ENCODE results near the gene KDM3B.

KDM3B gene

GRCh38 chr5:138453590-138453989, 101.1 kb downstream of the KDM3B start:
- DNase-seq: no peak

DNA sequence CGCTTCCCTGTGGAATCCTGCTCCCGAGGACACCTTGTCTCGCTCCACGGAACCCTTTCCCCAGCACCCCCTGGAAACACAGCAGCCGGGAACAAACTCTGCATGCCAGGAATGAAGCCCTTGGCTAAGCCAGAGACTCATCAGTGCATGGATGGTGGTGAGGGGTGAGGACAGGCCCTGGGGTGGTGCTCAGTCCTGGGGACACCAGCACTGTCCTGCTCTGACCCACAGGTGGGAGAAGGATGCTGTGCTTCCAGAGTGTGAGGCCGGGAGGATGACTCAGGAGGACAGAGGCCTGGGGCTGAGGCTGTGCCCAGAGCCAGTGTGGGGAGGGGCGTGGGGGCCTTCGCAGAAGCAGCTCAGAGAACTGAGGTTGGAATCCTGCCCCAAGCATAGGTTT, 101.6 kb downstream of the KDM3B start:
- DNase-seq: no peak

DNA sequence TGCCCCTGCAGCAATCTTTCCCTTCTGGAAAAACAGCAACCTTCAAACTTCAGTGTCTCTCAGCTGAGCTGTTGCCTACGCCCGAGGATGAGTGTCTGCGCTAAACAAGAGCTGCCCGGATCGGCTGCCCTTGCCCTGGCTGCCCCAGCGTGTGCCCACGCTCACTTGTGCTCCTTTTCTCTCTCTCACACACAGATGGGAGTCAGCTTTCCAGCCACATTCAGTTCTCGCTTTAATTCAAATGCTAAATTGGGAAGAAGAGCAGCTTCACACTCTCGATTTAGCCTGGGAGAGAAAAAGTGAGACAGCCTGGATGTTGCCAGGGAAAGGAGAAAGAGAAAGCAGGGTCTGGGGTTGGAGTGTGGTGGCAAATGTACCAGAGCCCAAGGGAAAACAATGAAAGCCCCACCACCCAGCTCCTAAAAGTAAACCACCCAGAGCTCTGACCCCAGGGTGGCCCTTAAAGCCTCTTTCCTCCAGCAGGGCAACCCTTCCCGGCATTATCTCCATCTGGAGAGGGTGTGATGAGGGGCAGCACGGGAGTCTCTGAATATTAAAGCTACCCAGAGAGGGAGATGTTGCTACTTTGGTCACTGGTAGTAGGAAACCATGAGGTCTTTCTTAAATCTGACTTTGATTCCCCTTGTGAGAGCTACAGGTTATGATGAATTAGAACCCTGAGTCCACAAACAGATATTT, 102.9 kb downstream of the KDM3B start:
- DNase-seq: no peak

GRCh38 chr5:138457531-138458275, 105.2 kb downstream of the KDM3B start:
- DNase-seq: no peak

DNA sequence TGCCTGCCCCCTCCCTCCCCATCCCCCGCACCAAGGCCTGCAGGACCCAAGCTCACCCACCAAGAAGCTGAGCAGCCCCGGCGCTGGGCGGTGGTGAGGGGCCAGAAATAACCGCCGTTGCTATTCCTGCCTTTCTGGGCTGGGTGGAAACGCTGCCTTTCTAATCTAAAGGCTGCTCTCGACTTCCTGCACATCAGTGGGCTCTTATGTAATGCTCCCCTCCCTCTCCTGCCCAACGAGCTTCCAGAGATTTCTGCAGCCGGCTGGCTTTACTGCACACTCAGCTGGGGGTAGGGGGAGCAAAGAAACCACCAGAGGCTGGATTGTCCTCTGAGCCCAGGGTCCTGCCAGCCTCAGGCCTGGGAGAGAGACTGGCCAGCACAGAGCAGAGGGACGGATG, 105.9 kb downstream of the KDM3B start:
- no peak for DNase-seq

GRCh38 chr5:138458856-138459255, 106.4 kb downstream of the KDM3B start:
- DNase-seq: no peak

DNA sequence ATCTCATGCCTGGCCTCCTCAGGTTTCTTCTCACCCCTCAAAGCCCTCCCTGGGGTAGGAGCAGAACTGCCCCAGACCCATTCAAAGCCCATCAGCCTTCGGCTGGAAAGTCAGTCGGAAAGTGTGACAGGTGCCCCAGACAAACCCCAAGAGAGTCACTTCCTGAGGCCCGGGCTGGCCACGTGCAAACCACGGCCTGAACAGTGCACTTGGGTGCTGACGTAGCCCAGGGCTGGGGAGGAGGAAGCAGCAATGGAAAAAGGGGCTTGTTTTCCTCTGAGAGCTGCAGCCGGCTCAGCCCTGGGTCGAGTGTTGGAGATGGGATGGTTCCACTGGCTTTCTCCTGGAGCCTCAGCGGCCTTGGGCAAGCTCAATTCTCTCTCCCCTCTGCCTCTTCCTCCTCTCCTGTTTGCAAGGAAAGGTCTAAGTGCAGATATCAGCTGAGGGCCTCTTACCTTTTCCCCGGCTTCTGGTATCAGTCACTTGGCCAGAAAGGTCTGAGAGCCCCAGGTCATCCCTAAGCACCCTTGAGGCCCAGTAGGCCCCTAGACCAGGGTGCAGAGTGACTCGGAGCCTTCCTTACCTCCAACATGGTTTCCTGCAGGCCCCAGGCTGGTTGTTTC, 106.9 kb downstream of the KDM3B start:
- peak; percentile 90 for DNase-seq

GRCh38 chr5:138460032-138460693, 107.7 kb downstream of the KDM3B start:
- no peak for DNase-seq

GRCh38 chr5:138461343-138462125, 109.0 kb downstream of the KDM3B start:
- DNase-seq: no peak

DNA sequence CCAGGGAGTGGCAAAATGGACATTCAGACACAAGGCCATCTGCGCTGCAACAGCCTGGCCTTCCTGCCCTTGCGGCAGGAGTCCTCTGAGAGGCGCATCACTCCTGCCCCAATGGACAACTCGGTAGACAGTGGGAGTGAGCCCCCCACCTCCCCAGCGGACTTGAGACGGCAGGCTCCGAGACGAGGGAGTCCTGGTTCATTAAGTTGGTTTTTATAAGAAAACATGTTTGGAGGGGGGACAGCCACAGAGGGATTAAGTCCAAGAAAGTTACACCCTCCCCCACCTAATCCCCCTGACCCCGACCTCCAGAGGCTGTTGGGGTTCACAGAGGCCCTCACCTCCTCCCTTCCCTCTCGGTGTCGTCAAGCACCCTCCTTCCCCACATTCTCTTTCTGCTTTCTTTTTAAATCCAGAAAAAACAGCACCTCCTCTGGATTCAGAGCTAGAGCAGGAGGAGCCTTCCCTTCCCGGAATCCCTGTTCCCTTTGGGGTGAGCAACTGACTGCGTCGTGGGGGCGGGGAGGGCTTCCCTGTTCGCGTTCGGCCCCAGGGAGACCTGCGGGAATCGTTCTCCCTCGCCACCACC, 111.0 kb downstream of the KDM3B start:
- no peak for DNase-seq

- peak; percentile 84 for DNase-seq
These were observed 111.5 kb downstream of the KDM3B start for GRCh38 chr5:138464008-138464387.

GRCh38 chr5:138464388-138465260, 112.1 kb downstream of the KDM3B start:
- DNase-seq: peak; percentile 95

- DNase-seq: peak; percentile 78
These were observed 113.0 kb downstream of the KDM3B start, which contains the start of gene EGR1 for GRCh38 chr5:138465261-138466124. Gene EGR1, plus strand, starts transcription at chr5:138465479. Its CDS starts 283 bp downstream, at chr5:138465762.

DNA sequence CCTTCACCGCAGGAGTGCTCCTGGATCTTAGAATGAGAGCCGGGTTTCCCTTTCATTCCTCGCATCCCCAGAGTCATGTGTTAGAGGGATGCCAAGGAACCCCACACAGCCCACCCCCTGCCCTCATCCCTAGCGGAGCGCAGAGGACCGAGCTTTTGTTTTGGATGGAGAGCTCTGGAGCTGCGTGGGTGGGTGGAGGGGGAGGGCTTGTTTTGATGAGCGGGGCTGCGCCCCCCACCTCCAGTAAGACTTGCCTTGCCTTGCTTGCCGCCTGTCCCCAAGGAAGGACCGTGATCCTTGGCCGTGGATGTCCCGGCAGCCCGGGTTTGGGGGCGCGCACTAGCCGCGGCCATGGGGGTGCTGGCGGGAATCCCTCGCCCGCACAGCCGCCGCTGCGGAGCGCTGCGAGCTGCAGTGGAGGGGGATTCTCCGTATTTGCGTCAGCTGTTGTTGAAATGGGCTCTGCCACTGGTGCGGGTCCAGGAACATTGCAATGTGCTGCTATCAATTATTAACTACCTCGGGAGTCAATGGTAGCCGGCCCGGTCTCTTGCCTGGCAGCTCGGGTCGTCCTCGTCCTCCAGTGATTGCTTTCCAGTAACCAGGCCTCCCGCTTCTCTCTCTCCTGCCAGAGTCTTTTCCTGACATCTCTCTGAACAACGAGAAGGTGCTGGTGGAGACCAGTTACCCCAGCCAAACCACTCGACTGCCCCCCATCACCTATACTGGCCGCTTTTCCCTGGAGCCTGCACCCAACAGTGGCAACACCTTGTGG, 113.8 kb downstream of the KDM3B start:
- DNase-seq: no peak

DNA sequence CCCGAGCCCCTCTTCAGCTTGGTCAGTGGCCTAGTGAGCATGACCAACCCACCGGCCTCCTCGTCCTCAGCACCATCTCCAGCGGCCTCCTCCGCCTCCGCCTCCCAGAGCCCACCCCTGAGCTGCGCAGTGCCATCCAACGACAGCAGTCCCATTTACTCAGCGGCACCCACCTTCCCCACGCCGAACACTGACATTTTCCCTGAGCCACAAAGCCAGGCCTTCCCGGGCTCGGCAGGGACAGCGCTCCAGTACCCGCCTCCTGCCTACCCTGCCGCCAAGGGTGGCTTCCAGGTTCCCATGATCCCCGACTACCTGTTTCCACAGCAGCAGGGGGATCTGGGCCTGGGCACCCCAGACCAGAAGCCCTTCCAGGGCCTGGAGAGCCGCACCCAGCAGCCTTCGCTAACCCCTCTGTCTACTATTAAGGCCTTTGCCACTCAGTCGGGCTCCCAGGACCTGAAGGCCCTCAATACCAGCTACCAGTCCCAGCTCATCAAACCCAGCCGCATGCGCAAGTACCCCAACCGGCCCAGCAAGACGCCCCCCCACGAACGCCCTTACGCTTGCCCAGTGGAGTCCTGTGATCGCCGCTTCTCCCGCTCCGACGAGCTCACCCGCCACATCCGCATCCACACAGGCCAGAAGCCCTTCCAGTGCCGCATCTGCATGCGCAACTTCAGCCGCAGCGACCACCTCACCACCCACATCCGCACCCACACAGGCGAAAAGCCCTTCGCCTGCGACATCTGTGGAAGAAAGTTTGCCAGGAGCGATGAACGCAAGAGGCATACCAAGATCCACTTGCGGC, 114.6 kb downstream of the KDM3B start:
- DNase-seq: no peak

GRCh38 chr5:138467711-138468132, 115.2 kb downstream of the KDM3B start:
- DNase-seq: no peak

DNA sequence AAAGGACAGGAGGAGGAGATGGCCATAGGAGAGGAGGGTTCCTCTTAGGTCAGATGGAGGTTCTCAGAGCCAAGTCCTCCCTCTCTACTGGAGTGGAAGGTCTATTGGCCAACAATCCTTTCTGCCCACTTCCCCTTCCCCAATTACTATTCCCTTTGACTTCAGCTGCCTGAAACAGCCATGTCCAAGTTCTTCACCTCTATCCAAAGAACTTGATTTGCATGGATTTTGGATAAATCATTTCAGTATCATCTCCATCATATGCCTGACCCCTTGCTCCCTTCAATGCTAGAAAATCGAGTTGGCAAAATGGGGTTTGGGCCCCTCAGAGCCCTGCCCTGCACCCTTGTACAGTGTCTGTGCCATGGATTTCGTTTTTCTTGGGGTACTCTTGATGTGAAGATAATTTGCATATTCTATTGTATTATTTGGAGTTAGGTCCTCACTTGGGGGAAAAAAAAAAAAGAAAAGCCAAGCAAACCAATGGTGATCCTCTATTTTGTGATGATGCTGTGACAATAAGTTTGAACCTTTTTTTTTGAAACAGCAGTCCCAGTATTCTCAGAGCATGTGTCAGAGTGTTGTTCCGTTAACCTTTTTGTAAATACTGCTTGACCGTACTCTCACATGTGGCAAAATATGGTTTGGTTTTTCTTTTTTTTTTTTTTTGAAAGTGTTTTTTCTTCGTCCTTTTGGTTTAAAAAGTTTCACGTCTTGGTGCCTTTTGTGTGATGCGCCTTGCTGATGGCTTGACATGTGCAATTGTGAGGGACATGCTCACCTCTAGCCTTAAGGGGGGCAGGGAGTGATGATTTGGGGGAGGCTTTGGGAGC, 115.9 kb downstream of the KDM3B start:
- no peak for DNase-seq
